Heart right ventricle (tissue), 16 donors: ENCODE data around the gene TLR4. TPM values are rescaled to one million over a fixed set of nuclear protein-coding genes. Genes with fewer than 3 reads are reported as not detected.

Experiments
- ATAC-seq, 8 donors: fragments of 200-7000 bp; cut with Tn5 transposase; one replicate each; pipeline ENCODE4 v1.9.1; 2020; ENCODE audit warnings: mild to moderate bottlenecking in 8 of 8, moderate library complexity in 8 of 8, moderate number of reproducible peaks in 1 of 8
- DNase-seq, 2 donors: peaks; one replicate each; pipeline ENCODE4 v3.0.0-alpha.2; 2020
- H3K27ac ChIP-seq, 10 donors: fragments of 200-600 bp; sonication (generic) in 2 of 10; one replicate each; pipeline versions ENCODE4 v1.5.0 to v1.8.0; 2020 to 2022; ENCODE audit warnings: mild to moderate bottlenecking in 3 of 10
- H3K27me3 ChIP-seq, 7 donors: fragments of 200-600 bp; one replicate each; pipeline ENCODE4 v1.8.0; 2021 to 2022; ENCODE audit warnings: mild to moderate bottlenecking in 2 of 7
- H3K36me3 ChIP-seq, 9 donors: fragments of 200-600 bp; sonication (generic) in 1 of 9; one replicate each; pipeline versions ENCODE4 v1.5.0 to v1.8.0; 2020 to 2022; ENCODE audit warnings: mild to moderate bottlenecking in 2 of 9
- H3K4me1 ChIP-seq, 9 donors: fragments of 200-600 bp; sonication (generic) in 1 of 9; one replicate each; pipeline versions ENCODE4 v1.5.0 to v1.8.0; 2020 to 2022; ENCODE audit warnings: mild to moderate bottlenecking in 4 of 9
- H3K4me3 ChIP-seq, 10 donors: fragments of 200-600 bp; sonication (generic) in 2 of 10; one replicate each; pipeline versions ENCODE4 v1.5.0 to v1.8.0; 2020 to 2022; ENCODE audit warnings: mild to moderate bottlenecking in 7 of 10, moderate library complexity in 2 of 10
- H3K9me3 ChIP-seq, 11 donors: fragments of 200-600 bp in 10 of 11; sonication (generic) in 2 of 11; one replicate each; pipeline versions ENCODE4 v1.5.0 to v1.8.0; 2013 to 2022; ENCODE audit warnings: mild to moderate bottlenecking in 2 of 11, control low read depth in 1 of 11, moderate library complexity in 1 of 11
- CTCF ChIP-seq, 9 donors: fragments of 200-600 bp; sonication (generic) in 2 of 9; IDR thresholded peaks; one replicate each; pipeline versions ENCODE4 v1.5.0 to v1.8.0; 2021 to 2022; ENCODE audit warnings: antibody characterized with exemption in 9 of 9, mild to moderate bottlenecking in 5 of 9, moderate library complexity in 1 of 9
- whole genome bisulfite sequencing, 2 donors: extraction: QIAGEN DNeasy Blood & Tissue Kit; methylation state at CpG; one replicate each; pipeline ENCODE4 v1.1.7; 2013; ENCODE audit warnings: inconsistent platforms in 1 of 2; 5-methylcytosine and 5-hydroxymethylcytosine counted together
- intact Hi-C, 10 donors: fragments of 100-400 bp; cut with DNase I; formaldehyde crosslinking; loops; one replicate each; pipeline versions ENCODE4 v1.11.1 to v1.14.2; 2022
- polyA plus RNA-seq, 2 donors: library from polyadenylated mRNA; stranded (reverse); fragments of 200-250 nt; gene quantifications; one replicate each; pipeline ENCODE4 v1.2.3, GENCODE V29; 2013
- total RNA-seq, 10 donors: library from RNA; stranded (reverse); fragmentation: NEBNext Ultra II Directional in 3 of 10; extraction: Animal tissue kit (Norgen Biotek cat#: 25700) in 3 of 10; gene quantifications; one replicate each; pipeline versions ENCODE4 v1.2.1 to v1.2.4, GENCODE V29; 2021 to 2023
- donor health status: Arrhythmogenic right ventricular cardiomyopathy.
- donor health status: ischemic (EF 13 %, LVEDD 7.1; RV severe dilation, severe dysfunction).
- donor health status: healthy with polysubstance abuse.
- donor health status: DM: no; HTN: yes; CAD: no.
- donor health status: DM: no; HTN: no; CAD: no.
- donor health status: ischemic (EF 25% LVEDD 6.9; RV normal size, moderate dysfunction).
- donor health status: ischemic (EF 25% LVEDD 5.7; RV mildly dilated, moderate dysfunction).
- donor health status: healthy.
- donor health status: DM: yes; HTN: yes; CAD: no.
- donor health status: Ischemic cardiomyopathy.
- donor health status: ischemic (EF 35%, LVEDD 5.7; RV mildly dilated, moderate dysfunction).
- donor health status: nonischemic (EF 11% LVEDD 7.7; RV severe dilation, severe dysfunction).
- donor health status: DM: yes; HTN: yes; CAD: no.
- donor health status: PGD.
- donor health status: ischemic (EF 29% LVEDD 5.4; RV normal size, mild dysfunction).
- donor health status: nonischemic (EF 23%, LVEDD 6.1; RV moderate dilation, normal function).

Gene TLR4
- total and polyA plus RNA-seq, 12 donors: 2.3 to 24.7 (median 10.5) TPM

- TF ChIP-seq CTCF (IDR thresholded peaks at IDR 0.05): no peak
- Histone ChIP-seq H3K27ac (peak overlapping the region in 3 of 10 donors; percentile 21 to 51 (median 38)), H3K4me3 (no peak overlapping the region), H3K4me1 (peaks cover 16 to 100% (median 66%) of the 10 kb centered on the region in 9 donors), H3K27me3 (no peaks in the 10 kb centered on the region), H3K9me3 (no peaks in the 10 kb centered on the region), H3K36me3 (peaks cover 0 to 24% (median 0%) of the 10 kb centered on the region in 9 donors)
- intact Hi-C loops: no loop called here
- DNase-seq: no peak
- ATAC-seq: peak in 3 of 8 donors; percentile 27 to 63 (median 30)
Measured at GRCh38 chr9:117718085-117718484, 13.9 kb downstream of the TLR4 start.

GRCh38 chr9:117718701-117719100 is 14.5 kb downstream of the TLR4 start:
- H3K27ac ChIP-seq: peak overlapping the region in 4 of 10 donors; percentile 9 to 51 (median 30)
- WGBS, 2 donors: 41 to 49% methylated on average over 2 of the region's 2 CpGs
- no peaks in the 10 kb centered on the region for H3K9me3 ChIP-seq
- no peak overlapping the region for H3K4me3 ChIP-seq
- DNase-seq (no peak), ATAC-seq (no peak)
- TF ChIP-seq CTCF (IDR thresholded peaks at IDR 0.05): no peak
- peaks cover 18 to 100% (median 73%) of the 10 kb centered on the region in 9 donors for H3K4me1 ChIP-seq
- intact Hi-C loops: no loop called here
- no peaks in the 10 kb centered on the region for H3K27me3 ChIP-seq
- peaks cover 0 to 18% (median 0%) of the 10 kb centered on the region in 9 donors for H3K36me3 ChIP-seq

- intact Hi-C loops: no loop called here
- ATAC-seq: no peak
- TF ChIP-seq CTCF (IDR thresholded peaks at IDR 0.05): no peak
- no peak overlapping the region for H3K4me3 ChIP-seq
- peaks cover 21 to 100% (median 78%) of the 10 kb centered on the region in 9 donors for H3K4me1 ChIP-seq
- H3K27me3 ChIP-seq: no peaks in the 10 kb centered on the region
- peaks cover 0 to 11% (median 0%) of the 10 kb centered on the region in 9 donors for H3K36me3 ChIP-seq
- WGBS, 2 donors: 74 to 80% methylated on average over 7 of the region's 7 CpGs
- DNase-seq: no peak
- H3K27ac ChIP-seq: peak overlapping the region in 4 of 10 donors; percentile 5 to 63 (median 46)
- H3K9me3 ChIP-seq: no peaks in the 10 kb centered on the region
Measured at GRCh38 chr9:117719161-117719920, 15.1 kb downstream of the TLR4 start.

- Histone ChIP-seq H3K4me3 (no peak overlapping the region), H3K9me3 (no peaks in the 10 kb centered on the region), H3K4me1 (peaks cover 21 to 98% (median 76%) of the 10 kb centered on the region in 9 donors), H3K27ac (peak overlapping the region in 8 of 10 donors; percentile 4 to 66 (median 34)), H3K27me3 (no peaks in the 10 kb centered on the region), H3K36me3 (peaks cover 0 to 4% (median 0%) of the 10 kb centered on the region in 9 donors)
- TF ChIP-seq CTCF (IDR thresholded peaks at IDR 0.05): no peak
- intact Hi-C loops: no loop called here
- no peak for DNase-seq
- ATAC-seq: no peak
- 81 to 83% methylated on average over 2 of the region's 2 CpGs for WGBS, 2 donors
Measured at GRCh38 chr9:117720066-117720465, 15.9 kb downstream of the TLR4 start.
